GM18520 (cell line): Measurements from ENCODE around the gene BMPER.

Experiments used
- ATAC-seq: cut with Tn5 transposase; IDR thresholded peaks from one replicate; pipeline ENCODE4 v1.9.1; 2021; ENCODE audit not compliant: unreplicated experiment

The BMPER gene

GRCh38 chr7:34016876-34017275, 111.5 kb downstream of the BMPER start:
- no peak for ATAC-seq

GRCh38 chr7:34019301-34019790, 114.0 kb downstream of the BMPER start:
- no peak for ATAC-seq

- ATAC-seq = no peak
Measured at GRCh38 chr7:34022626-34023025, 117.3 kb downstream of the BMPER start.

- ATAC-seq = no peak
Measured at GRCh38 chr7:34025600-34025999, 120.3 kb downstream of the BMPER start.

- no peak for ATAC-seq
Measured at GRCh38 chr7:34026481-34027190, 121.3 kb downstream of the BMPER start.

GRCh38 chr7:34031156-34031555, 125.8 kb downstream of the BMPER start:
- ATAC-seq = no peak

GRCh38 chr7:34034728-34035127, 129.4 kb downstream of the BMPER start:
- no peak for ATAC-seq

- ATAC-seq = no peak
Measured at GRCh38 chr7:34036051-34036920, 130.9 kb downstream of the BMPER start.

GRCh38 chr7:34036972-34037792, 131.8 kb downstream of the BMPER start:
- ATAC-seq = no peak

GRCh38 chr7:34038816-34039470, 133.6 kb downstream of the BMPER start:
- ATAC-seq = no peak

- ATAC-seq = no peak
Measured at GRCh38 chr7:34041707-34042106, 136.4 kb downstream of the BMPER start.

- no peak for ATAC-seq
Measured at GRCh38 chr7:34042406-34042805, 137.1 kb downstream of the BMPER start.

GRCh38 chr7:34043461-34044305, 138.3 kb downstream of the BMPER start:
- ATAC-seq = no peak

- no peak for ATAC-seq
Measured at GRCh38 chr7:34044306-34044643, 138.9 kb downstream of the BMPER start.

GRCh38 chr7:34044734-34045353, 139.5 kb downstream of the BMPER start:
- ATAC-seq = no peak

GRCh38 chr7:34048445-34048844, 143.1 kb downstream of the BMPER start:
- no peak for ATAC-seq

- no peak for ATAC-seq
Measured at GRCh38 chr7:34054075-34054474, 148.7 kb downstream of the BMPER start.

GRCh38 chr7:34057136-34057535, 151.8 kb downstream of the BMPER start:
- ATAC-seq = no peak

GRCh38 chr7:34057956-34058355, 152.6 kb downstream of the BMPER start:
- ATAC-seq = no peak

GRCh38 chr7:34058801-34059135, 153.4 kb downstream of the BMPER start:
- no peak for ATAC-seq
